ENCODE measurements around the gene CDR2.

CDR2 gene

GRCh38 chr16:22324787-22325597 is 49.4 kb downstream of the CDR2 start:
- DNase-seq (ENCODE audit: low read depth), result no peak

GRCh38 chr16:22323959-22324786 is 50.2 kb downstream of the CDR2 start:
- DNase-seq (ENCODE audit: low read depth), result no peak

- DNase-seq (ENCODE audit: low read depth), result no peak
Observed at GRCh38 chr16:22323173-22323958, 51.1 kb downstream of the CDR2 start.

- DNase-seq (ENCODE audit: low read depth), result no peak
Observed at GRCh38 chr16:22322741-22323140, 51.7 kb downstream of the CDR2 start.

- DNase-seq (ENCODE audit: low read depth), result no peak
Observed at GRCh38 chr16:22322021-22322471, 52.4 kb downstream of the CDR2 start.

- peak; percentile 55 for DNase-seq (ENCODE audit: low read depth)
Observed at GRCh38 chr16:22321340-22322001, 52.9 kb downstream of the CDR2 start.

GRCh38 chr16:22320572-22321339 is 53.7 kb downstream of the CDR2 start:
- no peak for DNase-seq (ENCODE audit: low read depth)

- peak; percentile 24 for DNase-seq (ENCODE audit: low read depth)
Observed at GRCh38 chr16:22318690-22319358, 55.6 kb downstream of the CDR2 start.

- no peak for DNase-seq (ENCODE audit: low read depth)
Observed at GRCh38 chr16:22317625-22318024, 56.8 kb downstream of the CDR2 start.

GRCh38 chr16:22317001-22317530 is 57.4 kb downstream of the CDR2 start:
- no peak for DNase-seq (ENCODE audit: low read depth)

- DNase-seq (ENCODE audit: low read depth), result no peak
Observed at GRCh38 chr16:22316411-22316811, 58.0 kb downstream of the CDR2 start.

GRCh38 chr16:22315979-22316378 is 58.4 kb downstream of the CDR2 start:
- DNase-seq (ENCODE audit: low read depth), result no peak

- DNase-seq (ENCODE audit: low read depth), result no peak
Observed at GRCh38 chr16:22314661-22315626, 59.5 kb downstream of the CDR2 start.

GRCh38 chr16:22313876-22314470 is 60.4 kb downstream of the CDR2 start:
- DNase-seq (ENCODE audit: low read depth), result no peak

- DNase-seq (ENCODE audit: low read depth), result no peak
Observed at GRCh38 chr16:22312897-22313781, 61.3 kb downstream of the CDR2 start.

GRCh38 chr16:22311520-22311919 is 62.9 kb downstream of the CDR2 start:
- DNase-seq (ENCODE audit: low read depth), result no peak

- no peak for DNase-seq (ENCODE audit: low read depth)
Observed at GRCh38 chr16:22308824-22309520, 65.4 kb downstream of the CDR2 start.
